Measurements from ENCODE around the gene RBPMS2.

RBPMS2 gene

GRCh38 chr15:64717130-64717529 lies 58.3 kb downstream of the RBPMS2 start:
- no peak for DNase-seq

- no peak for DNase-seq
Measured at GRCh38 chr15:64716452-64716851, 58.9 kb downstream of the RBPMS2 start.

- no peak for DNase-seq
Measured at GRCh38 chr15:64713592-64713991, 61.8 kb downstream of the RBPMS2 start.

- no peak for DNase-seq
Measured at GRCh38 chr15:64712353-64712752, 63.0 kb downstream of the RBPMS2 start.

GRCh38 chr15:64710676-64711428 lies 64.5 kb downstream of the RBPMS2 start:
- no peak for DNase-seq

- DNase-seq = no peak
Measured at GRCh38 chr15:64706011-64706911, 69.1 kb downstream of the RBPMS2 start.

GRCh38 chr15:64705006-64705405 lies 70.4 kb downstream of the RBPMS2 start:
- DNase-seq = no peak

- DNase-seq = no peak
Measured at GRCh38 chr15:64703632-64703959, 71.8 kb downstream of the RBPMS2 start.

GRCh38 chr15:64702816-64703631 lies 72.4 kb downstream of the RBPMS2 start:
- DNase-seq = peak; percentile 95

- DNase-seq = no peak
Measured at GRCh38 chr15:64701482-64702184, 73.8 kb downstream of the RBPMS2 start.

- DNase-seq = no peak
Measured at GRCh38 chr15:64701051-64701450, 74.3 kb downstream of the RBPMS2 start.

- no peak for DNase-seq
Measured at GRCh38 chr15:64699751-64700388, 75.5 kb downstream of the RBPMS2 start.

- no peak for DNase-seq
Measured at GRCh38 chr15:64698823-64699222, 76.6 kb downstream of the RBPMS2 start.

GRCh38 chr15:64697911-64698369 lies 77.4 kb downstream of the RBPMS2 start:
- no peak for DNase-seq

- no peak for DNase-seq
Measured at GRCh38 chr15:64696481-64696880, 78.9 kb downstream of the RBPMS2 start.

- DNase-seq = no peak
Measured at GRCh38 chr15:64695561-64695992, 79.8 kb downstream of the RBPMS2 start.

- no peak for DNase-seq
Measured at GRCh38 chr15:64694816-64695215, 80.6 kb downstream of the RBPMS2 start.

GRCh38 chr15:64693134-64693533 lies 82.3 kb downstream of the RBPMS2 start:
- no peak for DNase-seq

- no peak for DNase-seq
Measured at GRCh38 chr15:64691896-64692565, 83.4 kb downstream of the RBPMS2 start.

GRCh38 chr15:64690578-64691296 lies 84.7 kb downstream of the RBPMS2 start:
- no peak for DNase-seq

GRCh38 chr15:64690008-64690407 lies 85.4 kb downstream of the RBPMS2 start:
- DNase-seq = no peak

All from T-helper 9 cell (primary cell).